Activated T-cell treated with anti-CD3 and anti-CD28 coated beads, Interleukin-2, amount 50 U/mL, for 48 hours (primary cell): Measurements from ENCODE around the gene CFAP46.
A peak's percentile ranks its signal among the peaks of the same experiment; 100 is the strongest.
"Not testable (repeated sequence)": the region's sequence is repeated elsewhere in the genome, so short reads cannot be mapped to it uniquely, and the experiment has no call there.

Experiments
- DNase-seq, 2 experiments: peaks; one replicate each; pipeline ENCODE4 v3.0.0-alpha.2; 2020

Gene CFAP46

GRCh38 chr10:132785723-132786475 lies 156.5 kb downstream of the CFAP46 start, which contains the start of gene NKX6-2:
NKX6-2 (minus strand) TSS chr10:132786147; CDS start chr10:132785948, 199 bp downstream.
- DNase-seq, result no peak

- peak in 1 of 2 experiments; percentile 35 for DNase-seq
These were observed 157.3 kb downstream of the CFAP46 start for GRCh38 chr10:132784866-132785722.

GRCh38 chr10:132783940-132784865 lies 158.2 kb downstream of the CFAP46 start:
- peak in 1 of 2 experiments; percentile 26 for DNase-seq

GRCh38 chr10:132783165-132783939 lies 159.0 kb downstream of the CFAP46 start:
- DNase-seq, result no peak

GRCh38 chr10:132781556-132781955 lies 160.8 kb downstream of the CFAP46 start:
- DNase-seq, result no peak

- DNase-seq, result no peak
These were observed 162.0 kb downstream of the CFAP46 start for GRCh38 chr10:132780356-132780755.

GRCh38 chr10:132779549-132780294 lies 162.6 kb downstream of the CFAP46 start:
- DNase-seq, result no peak

- no peak for DNase-seq
These were observed 164.9 kb downstream of the CFAP46 start for GRCh38 chr10:132777441-132777840.

- DNase-seq, result no peak
These were observed 165.5 kb downstream of the CFAP46 start for GRCh38 chr10:132776821-132777220.

- no peak for DNase-seq
These were observed 166.2 kb downstream of the CFAP46 start for GRCh38 chr10:132776186-132776585.

- DNase-seq, result no peak
These were observed 167.2 kb downstream of the CFAP46 start for GRCh38 chr10:132774902-132775863.

GRCh38 chr10:132774181-132774901 lies 168.0 kb downstream of the CFAP46 start:
- DNase-seq, result no peak

- not testable (repeated sequence) for DNase-seq
These were observed 169.6 kb downstream of the CFAP46 start for GRCh38 chr10:132772816-132773215.

GRCh38 chr10:132770061-132771021 lies 172.0 kb downstream of the CFAP46 start:
- DNase-seq, result no peak

GRCh38 chr10:132768346-132769248 lies 173.8 kb downstream of the CFAP46 start:
- DNase-seq, result no peak

- DNase-seq, result no peak
These were observed 176.1 kb downstream of the CFAP46 start for GRCh38 chr10:132766291-132766690.

- DNase-seq, result no peak
These were observed 176.9 kb downstream of the CFAP46 start for GRCh38 chr10:132765435-132765834.
